Parathyroid adenoma (tissue), 2 donors: Measurements from ENCODE around the gene ATP9B.

Experiments
- H2AFZ ChIP-seq: fragments of 300-600 bp; sonication (generic); one replicate; pipeline ENCODE4 v1.7.0; 2017; ENCODE audit warnings: antibody characterized with exemption, mild to moderate bottlenecking
- H3K27ac ChIP-seq: fragments of 300-600 bp; sonication (generic); one replicate; pipeline ENCODE4 v1.7.0; 2017
- H3K27me3 ChIP-seq: fragments of 300-600 bp; sonication (generic); one replicate; pipeline ENCODE4 v1.7.0; 2017; ENCODE audit warnings: low read length; ENCODE audit not compliant: control insufficient read depth, insufficient read depth
- H3K36me3 ChIP-seq: fragments of 300-600 bp; sonication (generic); one replicate; pipeline ENCODE4 v1.7.0; 2017; ENCODE audit warnings: low read length; ENCODE audit not compliant: control insufficient read depth, insufficient read depth
- H3K4me1 ChIP-seq: fragments of 300-600 bp; sonication (generic); one replicate; pipeline ENCODE4 v1.7.0; 2017; ENCODE audit warnings: control low read depth
- H3K4me2 ChIP-seq: fragments of 300-600 bp; sonication (generic); one replicate; pipeline ENCODE4 v1.7.0; 2017; ENCODE audit warnings: low read length
- H3K4me3 ChIP-seq: fragments of 300-600 bp; sonication (generic); one replicate; pipeline ENCODE4 v1.7.0; 2017; ENCODE audit warnings: low read depth, low read length
- H3K79me2 ChIP-seq: fragments of 300-600 bp; sonication (generic); one replicate; pipeline ENCODE4 v1.7.0; 2017; ENCODE audit warnings: control low read depth
- H3K9ac ChIP-seq: fragments of 300-600 bp; sonication (generic); one replicate; pipeline ENCODE4 v1.7.0; 2017; ENCODE audit warnings: mild to moderate bottlenecking
- H3K9me3 ChIP-seq: fragments of 300-600 bp; sonication (generic); one replicate; pipeline ENCODE4 v1.7.0; 2017; ENCODE audit warnings: low read length; ENCODE audit not compliant: control insufficient read depth
- CTCF ChIP-seq: fragments of 300-600 bp; sonication (generic); IDR thresholded peaks from one replicate; pipeline ENCODE4 v1.7.0; 2017; ENCODE audit warnings: antibody characterized with exemption, mild to moderate bottlenecking
- donor health status: primary hyperparathyroidism.

The ATP9B gene

GRCh38 chr18:79383388-79384056 is 314.3 kb downstream of the ATP9B start:
- Histone ChIP-seq H3K79me2 (no peaks in the 10 kb centered on the region), H3K9ac (no peak overlapping the region), H3K4me1 (no peaks in the 10 kb centered on the region), H3K27ac (no peak overlapping the region), H3K9me3 (no peaks in the 10 kb centered on the region), H3K4me2 (no peak overlapping the region), H3K4me3 (no peak overlapping the region), H3K27me3 (no peaks in the 10 kb centered on the region), H3K36me3 (no peaks in the 10 kb centered on the region), H2AFZ (no peak overlapping the region)
- no peak for TF ChIP-seq CTCF

DNA sequence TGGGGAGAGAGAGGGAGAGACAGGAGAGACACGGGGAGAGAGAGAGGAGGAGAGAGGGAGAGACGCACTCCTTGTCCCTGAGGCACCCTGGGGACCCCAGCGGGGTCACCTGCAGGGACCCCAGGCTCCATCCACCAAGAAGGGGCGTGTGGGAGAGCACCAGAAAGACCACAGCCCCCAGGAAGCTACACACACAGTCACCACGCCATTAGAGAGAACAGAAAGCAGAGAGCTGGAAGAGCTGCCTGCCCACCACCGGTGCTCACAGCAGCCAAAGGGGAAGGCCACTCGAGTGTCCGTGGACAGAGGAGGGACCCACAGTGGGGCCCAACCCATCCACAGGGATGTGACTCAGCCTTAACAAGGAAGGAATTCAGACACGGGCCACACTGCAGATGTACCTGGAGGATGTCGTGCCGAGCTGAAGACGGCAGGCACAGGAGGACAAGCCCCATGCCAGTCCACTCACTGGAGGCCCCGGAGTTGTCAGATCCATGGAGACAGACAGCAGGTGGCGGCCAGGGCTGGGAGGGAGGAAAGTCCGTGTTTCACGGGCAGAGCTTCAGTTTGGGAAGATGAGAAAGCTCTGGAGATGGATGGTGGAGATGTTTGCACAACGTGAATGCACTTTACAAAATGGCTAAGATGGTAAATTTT is 315.1 kb downstream of the ATP9B start:
- no peaks in the 10 kb centered on the region for H3K79me2 ChIP-seq
- no peak overlapping the region for H3K27ac ChIP-seq
- H3K27me3 ChIP-seq = no peaks in the 10 kb centered on the region
- no peaks in the 10 kb centered on the region for H3K9me3 ChIP-seq
- no peak overlapping the region for H2AFZ ChIP-seq
- TF ChIP-seq CTCF = no peak
- no peak overlapping the region for H3K4me2 ChIP-seq
- no peaks in the 10 kb centered on the region for H3K4me1 ChIP-seq
- H3K9ac ChIP-seq = no peak overlapping the region
- no peaks in the 10 kb centered on the region for H3K36me3 ChIP-seq
- no peak overlapping the region for H3K4me3 ChIP-seq

GRCh38 chr18:79384834-79385233 is 315.6 kb downstream of the ATP9B start:
- no peak for TF ChIP-seq CTCF
- no peak overlapping the region for H3K4me3 ChIP-seq
- H3K79me2 ChIP-seq = no peaks in the 10 kb centered on the region
- H2AFZ ChIP-seq = no peak overlapping the region
- no peaks in the 10 kb centered on the region for H3K9me3 ChIP-seq
- H3K27ac ChIP-seq = no peak overlapping the region
- no peaks in the 10 kb centered on the region for H3K36me3 ChIP-seq
- H3K27me3 ChIP-seq = no peaks in the 10 kb centered on the region
- no peak overlapping the region for H3K4me2 ChIP-seq
- H3K4me1 ChIP-seq = no peaks in the 10 kb centered on the region
- no peak overlapping the region for H3K9ac ChIP-seq

GRCh38 chr18:79385326-79385707 is 316.1 kb downstream of the ATP9B start:
- TF ChIP-seq CTCF = no peak
- no peak overlapping the region for H3K27ac ChIP-seq
- no peaks in the 10 kb centered on the region for H3K27me3 ChIP-seq
- H3K36me3 ChIP-seq = no peaks in the 10 kb centered on the region
- no peaks in the 10 kb centered on the region for H3K79me2 ChIP-seq
- H3K4me1 ChIP-seq = no peaks in the 10 kb centered on the region
- no peak overlapping the region for H3K9ac ChIP-seq
- no peak overlapping the region for H2AFZ ChIP-seq
- H3K4me3 ChIP-seq = no peak overlapping the region
- no peaks in the 10 kb centered on the region for H3K9me3 ChIP-seq
- H3K4me2 ChIP-seq = no peak overlapping the region
